NCI-H524 treated with DMSO at 0.1 percent for 48 hours (cell line): ENCODE measurements around the gene KNSTRN.

Experiments
- DNase-seq: peaks from one replicate; lab custom pipeline; 2025; lab: John Stamatoyannopoulos, UW

Gene KNSTRN

GRCh38 chr15:40345867-40346578 lies 36.5 kb upstream of the KNSTRN start:
- no peak for DNase-seq

- DNase-seq: no peak
Observed at GRCh38 chr15:40346579-40347558, 35.7 kb upstream of the KNSTRN start.

GRCh38 chr15:40347559-40348473 lies 34.7 kb upstream of the KNSTRN start:
- no peak for DNase-seq

- no peak for DNase-seq
Observed at GRCh38 chr15:40348474-40348870, 34.0 kb upstream of the KNSTRN start.

- DNase-seq: no peak
Observed at GRCh38 chr15:40349163-40349562, 33.4 kb upstream of the KNSTRN start.

GRCh38 chr15:40352281-40352901 lies 30.1 kb upstream of the KNSTRN start:
- DNase-seq: no peak

GRCh38 chr15:40353697-40354096 lies 28.8 kb upstream of the KNSTRN start:
- peak; percentile 56 for DNase-seq

GRCh38 chr15:40354408-40355171 lies 27.9 kb upstream of the KNSTRN start:
- DNase-seq: peak; percentile 77

GRCh38 chr15:40355976-40356585 lies 26.4 kb upstream of the KNSTRN start:
- no peak for DNase-seq

GRCh38 chr15:40357246-40357645 lies 25.3 kb upstream of the KNSTRN start:
- DNase-seq: no peak

- DNase-seq: peak; percentile 48
Observed at GRCh38 chr15:40357723-40358470, 24.6 kb upstream of the KNSTRN start, which contains the start of gene DISP2. Gene DISP2 (plus strand): TSS chr15:40358219. CDS start chr15:40358322, 103 bp downstream.

GRCh38 chr15:40358471-40359353 lies 23.8 kb upstream of the KNSTRN start:
- no peak for DNase-seq

GRCh38 chr15:40360015-40360414 lies 22.5 kb upstream of the KNSTRN start:
- no peak for DNase-seq

- no peak for DNase-seq
Observed at GRCh38 chr15:40361640-40362039, 20.9 kb upstream of the KNSTRN start.

- no peak for DNase-seq
Observed at GRCh38 chr15:40363611-40364010, 18.9 kb upstream of the KNSTRN start.

- DNase-seq: no peak
Observed at GRCh38 chr15:40364251-40364650, 18.3 kb upstream of the KNSTRN start.

- DNase-seq: no peak
Observed at GRCh38 chr15:40365016-40365415, 17.5 kb upstream of the KNSTRN start.
